T follicular helper cell (primary cell): ENCODE data around the gene ACOX2.
"Not testable (repeated sequence)": the region's sequence is repeated elsewhere in the genome, so short reads cannot be mapped to it uniquely, and the experiment has no call there.

Experiments
- DNase-seq: peaks from one replicate; pipeline ENCODE4 v3.0.0-alpha.2; 2020; ENCODE audit warnings: low read depth

Gene ACOX2

GRCh38 chr3:58534592-58535494 is 2.1 kb downstream of the ACOX2 start:
- no peak for DNase-seq

GRCh38 chr3:58532794-58533220 is 4.2 kb downstream of the ACOX2 start:
- peak; percentile 64 for DNase-seq

- DNase-seq, result no peak
Observed at GRCh38 chr3:58531956-58532355, 5.0 kb downstream of the ACOX2 start.

- DNase-seq, result no peak
Observed at GRCh38 chr3:58531555-58531954, 5.4 kb downstream of the ACOX2 start.

GRCh38 chr3:58530354-58530865 is 6.6 kb downstream of the ACOX2 start:
- no peak for DNase-seq

- DNase-seq, result no peak
Observed at GRCh38 chr3:58529516-58530353, 7.3 kb downstream of the ACOX2 start.

GRCh38 chr3:58528629-58529028 is 8.4 kb downstream of the ACOX2 start:
- no peak for DNase-seq

GRCh38 chr3:58527440-58527839 is 9.6 kb downstream of the ACOX2 start:
- DNase-seq, result not testable (repeated sequence)

GRCh38 chr3:58526515-58526957 is 10.5 kb downstream of the ACOX2 start:
- DNase-seq, result no peak

GRCh38 chr3:58524326-58524888 is 12.6 kb downstream of the ACOX2 start:
- no peak for DNase-seq

- no peak for DNase-seq
Observed at GRCh38 chr3:58522759-58523425, 14.1 kb downstream of the ACOX2 start.

- no peak for DNase-seq
Observed at GRCh38 chr3:58521917-58522631, 14.9 kb downstream of the ACOX2 start.

- DNase-seq, result no peak
Observed at GRCh38 chr3:58521336-58521670, 15.7 kb downstream of the ACOX2 start.

- DNase-seq, result no peak
Observed at GRCh38 chr3:58520403-58521335, 16.3 kb downstream of the ACOX2 start.

- DNase-seq, result no peak
Observed at GRCh38 chr3:58519668-58520402, 17.2 kb downstream of the ACOX2 start.

GRCh38 chr3:58518291-58518789 is 18.6 kb downstream of the ACOX2 start:
- DNase-seq, result no peak

- DNase-seq, result no peak
Observed at GRCh38 chr3:58514405-58514804, 22.6 kb downstream of the ACOX2 start.

- DNase-seq, result no peak
Observed at GRCh38 chr3:58508437-58508836, 28.6 kb downstream of the ACOX2 start.
